ENCODE measurements around the gene COL5A3. TPM values are rescaled to one million over a fixed set of nuclear protein-coding genes. Genes with fewer than 3 reads are reported as not detected.

COL5A3 gene
- polyA plus RNA-seq, 1 of the 3 experiments (the other 2 are of a cell fraction) = under 0.01 TPM

- TF ChIP-seq TAF1 (IDR thresholded peaks at IDR 0.05; ENCODE audit: borderline replicate concordance, low read depth, low read length) = no peak
These were observed 69.5 kb downstream of the COL5A3 start (continued) for GRCh38 chr19:9940778-9941177.

DNA sequence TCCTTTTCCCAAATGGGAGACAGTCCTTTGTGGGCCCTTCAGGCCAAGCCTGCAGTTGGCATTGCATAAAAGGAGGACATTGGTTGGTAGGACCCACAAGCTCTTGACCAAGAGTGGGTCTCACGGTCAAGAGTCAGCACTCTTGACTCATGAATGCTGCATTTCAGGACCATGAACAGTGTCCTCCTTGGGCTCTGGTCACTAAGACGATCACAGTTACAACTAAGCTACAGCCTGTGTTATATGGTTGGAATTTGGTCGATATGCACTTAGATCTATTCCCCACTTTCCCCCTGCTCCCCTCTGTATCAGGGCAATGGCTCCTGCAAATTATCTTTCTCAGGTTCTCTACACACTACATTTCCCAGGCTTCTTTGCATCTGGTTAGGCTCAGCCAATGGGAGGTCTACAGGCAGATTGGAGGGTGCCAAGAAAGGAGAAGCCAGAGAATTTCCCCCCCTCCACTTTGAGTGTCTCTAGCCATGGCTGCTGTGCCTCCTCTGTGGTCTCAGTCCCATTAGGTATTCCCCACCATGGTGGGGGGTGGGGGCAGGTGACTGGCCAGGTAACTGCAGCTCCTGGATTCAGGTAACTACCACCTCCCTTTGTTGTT is 70.9 kb downstream of the COL5A3 start:
- 33% methylated on average over 3 of the region's 3 CpGs for WGBS (ENCODE audit: low lambda C conversion rate)
- CTCF ChIA-PET = interaction anchor here (0.6 to 2.1 kb wide), 6 partner anchors 9 to 88 kb away, joined by 3 to 10 read pairs (median 4); no protein-coding TSS in a partner anchor
- POLR2A ChIA-PET = no interaction called here

DNA sequence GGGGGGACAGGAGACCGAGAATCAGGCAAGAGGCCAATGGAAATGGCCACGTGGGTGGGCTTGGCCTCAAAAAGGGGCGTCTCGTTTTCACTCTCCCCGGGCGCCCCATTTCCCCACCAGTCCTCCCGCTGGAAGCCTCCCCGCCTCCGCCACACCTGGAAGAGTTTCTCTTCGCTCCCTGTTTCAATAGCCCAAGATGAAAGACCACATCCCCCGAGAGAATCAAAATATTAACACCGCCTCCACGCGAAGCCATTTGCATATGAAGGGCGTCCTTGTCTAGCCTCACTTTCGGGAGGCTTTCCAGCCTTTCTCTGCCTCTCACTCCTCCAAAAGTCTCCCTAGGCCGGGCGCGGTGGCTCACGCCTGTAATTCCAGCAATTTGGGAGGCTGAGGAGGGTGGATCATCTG is 73.3 kb downstream of the COL5A3 start:
- Histone ChIP-seq H2AFZ (ENCODE audit: low read depth) (no peak overlapping the region), H3K4me3 (ENCODE audit: low read depth in 2 of 2, low read length in 1 of 2) (peak overlapping the region in 1 of 2 experiments; percentile 48; a peak in 1 of 4 replicates), H3F3A (replicated peaks; ENCODE audit: insufficient read depth) (peaks cover 7% of the 10 kb centered on the region), H3K9ac (no peak overlapping the region), H3K9me2 (no peaks in the 10 kb centered on the region), H3K4me1 (ENCODE audit: control insufficient read depth in 1 of 2, insufficient read depth in 2 of 2, low read depth in 1 of 2, low read length in 1 of 2) (peaks cover 5 to 17% of the 10 kb centered on the region in 2 experiments; a peak in 3 of 4 replicates), H3K79me2 (ENCODE audit: insufficient read depth) (no peaks in the 10 kb centered on the region), H3K27ac (ENCODE audit: low read depth in 2 of 2, low read length in 1 of 2) (no peak overlapping the region), H3K4me2 (no peak overlapping the region; the same call in 1 of the 2 replicates), H3K36me3 (replicated peaks in 1 of 2; ENCODE audit: control insufficient read depth in 1 of 2, insufficient read depth in 2 of 2, low read length in 1 of 2) (no peaks in the 10 kb centered on the region), H4K20me1 (ENCODE audit: insufficient read depth) (no peaks in the 10 kb centered on the region), H3K9me3 (no peaks in the 10 kb centered on the region), H3K27me3 (ENCODE audit: insufficient read depth) (peaks cover 23% of the 10 kb centered on the region; the same call in 1 of the 2 replicates)
- ChIA-PET POLR2A (no interaction called here), CTCF (interaction anchor here (1.6 to 7.7 kb wide), 3 partner anchors 19 to 92 kb away, joined by 4 to 142 read pairs (median 5); no protein-coding TSS in a partner anchor)
- peak; percentile 35 for DNase-seq
- WGBS (ENCODE audit: low lambda C conversion rate) = 22% methylated on average over 19 of the region's 20 CpGs
- no peak for TF ChIP-seq SIN3A (IDR thresholded peaks at IDR 0.05; ENCODE audit: borderline replicate concordance, low read depth, low read length)
- TF ChIP-seq FOXJ3 (CRISPR knock-in tag; IDR thresholded peaks at IDR 0.05) = no peak
- TF ChIP-seq, protein P1, sequence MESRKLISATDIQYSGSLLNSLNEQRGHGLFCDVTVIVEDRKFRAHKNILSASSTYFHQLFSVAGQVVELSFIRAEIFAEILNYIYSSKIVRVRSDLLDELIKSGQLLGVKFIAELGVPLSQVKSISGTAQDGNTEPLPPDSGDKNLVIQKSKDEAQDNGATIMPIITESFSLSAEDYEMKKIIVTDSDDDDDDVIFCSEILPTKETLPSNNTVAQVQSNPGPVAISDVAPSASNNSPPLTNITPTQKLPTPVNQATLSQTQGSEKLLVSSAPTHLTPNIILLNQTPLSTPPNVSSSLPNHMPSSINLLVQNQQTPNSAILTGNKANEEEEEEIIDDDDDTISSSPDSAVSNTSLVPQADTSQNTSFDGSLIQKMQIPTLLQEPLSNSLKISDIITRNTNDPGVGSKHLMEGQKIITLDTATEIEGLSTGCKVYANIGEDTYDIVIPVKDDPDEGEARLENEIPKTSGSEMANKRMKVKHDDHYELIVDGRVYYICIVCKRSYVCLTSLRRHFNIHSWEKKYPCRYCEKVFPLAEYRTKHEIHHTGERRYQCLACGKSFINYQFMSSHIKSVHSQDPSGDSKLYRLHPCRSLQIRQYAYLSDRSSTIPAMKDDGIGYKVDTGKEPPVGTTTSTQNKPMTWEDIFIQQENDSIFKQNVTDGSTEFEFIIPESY (IDR thresholded peaks at IDR 0.05; ENCODE audit: borderline replicate concordance, low read depth) = no peak
- TF ChIP-seq RFX5 (IDR thresholded peaks at IDR 0.05; ENCODE audit: low read length) = no peak
- no peak for TF ChIP-seq PBX3 (IDR thresholded peaks at IDR 0.05)

More for the DNA sequence above, 70.9 kb downstream of the COL5A3 start:
- Histone ChIP-seq H3K9ac (no peak overlapping the region), H4K20me1 (ENCODE audit: insufficient read depth) (no peaks in the 10 kb centered on the region), H3K79me2 (ENCODE audit: insufficient read depth) (no peaks in the 10 kb centered on the region), H2AFZ (ENCODE audit: low read depth) (no peak overlapping the region), H3K4me2 (no peak overlapping the region), H3K27me3 (ENCODE audit: insufficient read depth) (peaks cover 23% of the 10 kb centered on the region; the same call in 1 of the 2 replicates), H3K27ac (ENCODE audit: low read depth in 2 of 2, low read length in 1 of 2) (no peak overlapping the region), H3F3A (replicated peaks; ENCODE audit: insufficient read depth) (peaks cover 7% of the 10 kb centered on the region), H3K9me3 (no peaks in the 10 kb centered on the region), H3K4me3 (ENCODE audit: low read depth in 2 of 2, low read length in 1 of 2) (no peak overlapping the region), H3K36me3 (replicated peaks in 1 of 2; ENCODE audit: control insufficient read depth in 1 of 2, insufficient read depth in 2 of 2, low read length in 1 of 2) (no peaks in the 10 kb centered on the region), H3K4me1 (ENCODE audit: control insufficient read depth in 1 of 2, insufficient read depth in 2 of 2, low read depth in 1 of 2, low read length in 1 of 2) (peaks cover 4 to 15% of the 10 kb centered on the region in 2 experiments; a peak in 3 of 4 replicates), H3K9me2 (no peaks in the 10 kb centered on the region)
- TF ChIP-seq FOXM1 (IDR thresholded peaks at IDR 0.05; ENCODE audit: low read depth) = no peak
- peak; percentile 91 for TF ChIP-seq REST (IDR thresholded peaks at IDR 0.05; ENCODE audit: low read depth, low read length)
- DNase-seq = no peak

Data from SK-N-SH (cell line).